ENCODE results near the gene OCIAD1.

- TF ChIP-seq CTCF (IDR thresholded peaks at IDR 0.05) (no peak), POLR2AphosphoS5 (IDR thresholded peaks at IDR 0.05; ENCODE audit: low read depth, low read length) (no peak), SIN3A (IDR thresholded peaks at IDR 0.05; ENCODE audit: borderline replicate concordance, insufficient read depth, low read depth, low read length) (no peak), TCF7L2 (IDR thresholded peaks at IDR 0.05; ENCODE audit: low read depth, low read length) (no peak), REST (IDR thresholded peaks at IDR 0.05; ENCODE audit: insufficient read depth in 1 of 2, low read depth in 2 of 2, low read length in 1 of 2) (no peak)
Measured at GRCh38 chr4:48812866-48813265, 18.0 kb upstream of the OCIAD1 start.
